Neural progenitor cell (in vitro differentiated cells): ENCODE measurements around the gene NOTCH3. TPM values are rescaled to one million over a fixed set of nuclear protein-coding genes. Genes with fewer than 3 reads are reported as not detected.

Source experiments
- DNase-seq: peaks from one replicate; pipeline ENCODE4 v3.0.0-alpha.2; 2016; ENCODE audit warnings: low spot score
- H2AFZ ChIP-seq: fragments of 200-600 bp; sonication (generic); replicated peaks from 2 replicates; pipeline ENCODE4 v1.6.1; 2016; ENCODE audit warnings: antibody characterized with exemption
- H3F3A ChIP-seq: fragments of 200-600 bp; sonication (generic); 2 replicates; pipeline ENCODE4 v1.6.1; 2016; ENCODE audit warnings: antibody characterized with exemption, low read depth
- H3K27ac ChIP-seq: fragments of 200-600 bp; sonication (generic); 2 replicates; pipeline ENCODE4 v1.5.1; 2016; ENCODE audit warnings: mild to moderate bottlenecking
- H3K27me3 ChIP-seq: fragments of 200-600 bp; sonication (generic); 2 replicates; pipeline ENCODE4 v1.6.1; 2016; ENCODE audit warnings: mild to moderate bottlenecking, moderate library complexity
- H3K36me3 ChIP-seq: fragments of 200-600 bp; sonication (generic); 2 replicates; pipeline ENCODE4 v1.5.1; 2016
- H3K4me1 ChIP-seq: fragments of 200-600 bp; sonication (generic); 2 replicates; pipeline ENCODE4 v1.6.1; 2016; ENCODE audit warnings: mixed run types
- H3K4me2 ChIP-seq: fragments of 200-600 bp; sonication (generic); 2 replicates; pipeline ENCODE4 v1.6.1; 2016
- H3K4me3 ChIP-seq: fragments of 200-600 bp; sonication (generic); 2 replicates; pipeline ENCODE4 v1.5.1; 2016
- H3K79me2 ChIP-seq: fragments of 200-600 bp; sonication (generic); 2 replicates; pipeline ENCODE4 v1.6.1; 2016; ENCODE audit warnings: low read depth
- H3K9ac ChIP-seq: fragments of 200-600 bp; sonication (generic); 2 replicates; pipeline ENCODE4 v1.6.1; 2016
- H3K9me3 ChIP-seq: fragments of 200-600 bp; sonication (generic); 2 replicates; pipeline ENCODE4 v1.5.1; 2016; ENCODE audit warnings: low read depth
- H4K20me1 ChIP-seq: fragments of 200-600 bp; sonication (generic); 2 replicates; pipeline ENCODE4 v1.6.1; 2016; ENCODE audit warnings: low read depth
- H3K27ac Mint-ChIP-seq: 3 replicates; pipeline ENCODE4 v1.8.0; 2021; ENCODE audit warnings: mixed read lengths
- H3K27me3 Mint-ChIP-seq: 2 replicates; pipeline ENCODE4 v1.8.0; 2022; ENCODE audit warnings: low read depth, mild to moderate bottlenecking, inconsistent platforms, moderate library complexity, mixed read lengths; ENCODE audit not compliant: insufficient read depth
- H3K36me3 Mint-ChIP-seq: 3 replicates; pipeline ENCODE4 v1.8.0; 2021; ENCODE audit warnings: mixed read lengths
- H3K4me1 Mint-ChIP-seq: 3 replicates; pipeline ENCODE4 v1.8.0; 2021; ENCODE audit warnings: mixed read lengths
- H3K4me3 Mint-ChIP-seq: 3 replicates; pipeline ENCODE4 v1.8.0; 2021; ENCODE audit warnings: mild to moderate bottlenecking, moderate library complexity, mixed read lengths
- H3K9me3 Mint-ChIP-seq: 3 replicates; pipeline ENCODE4 v1.8.0; 2020; ENCODE audit warnings: mixed read lengths
- EZH2 ChIP-seq: fragments of 200-600 bp; sonication (generic); IDR thresholded peaks from 2 replicates; pipeline ENCODE4 v1.6.1; 2017; ENCODE audit warnings: antibody characterized with exemption, mild to moderate bottlenecking, moderate library complexity
- EZH2phosphoT487 ChIP-seq: fragments of 200-600 bp; sonication (generic); IDR thresholded peaks from 2 replicates; pipeline ENCODE4 v1.6.1; 2017; ENCODE audit warnings: antibody characterized with exemption
- total RNA-seq: library from RNA; depleted of rRNA; stranded (reverse); fragments of >200 nt; gene quantifications from 2 replicates; pipeline ENCODE4 v1.2.3, GENCODE V29; 2015; ENCODE audit warnings: low replicate concordance
- TF ChIP-seq, protein P1 (sequence below): fragments of 200-600 bp; sonication (generic); IDR thresholded peaks from 2 replicates; pipeline ENCODE4 v1.5.1; 2017; ENCODE audit warnings: antibody characterized with exemption, mild to moderate bottlenecking

NOTCH3 gene
- total RNA-seq, 1 donor from 2014 or later = 17.1 TPM

DNA sequence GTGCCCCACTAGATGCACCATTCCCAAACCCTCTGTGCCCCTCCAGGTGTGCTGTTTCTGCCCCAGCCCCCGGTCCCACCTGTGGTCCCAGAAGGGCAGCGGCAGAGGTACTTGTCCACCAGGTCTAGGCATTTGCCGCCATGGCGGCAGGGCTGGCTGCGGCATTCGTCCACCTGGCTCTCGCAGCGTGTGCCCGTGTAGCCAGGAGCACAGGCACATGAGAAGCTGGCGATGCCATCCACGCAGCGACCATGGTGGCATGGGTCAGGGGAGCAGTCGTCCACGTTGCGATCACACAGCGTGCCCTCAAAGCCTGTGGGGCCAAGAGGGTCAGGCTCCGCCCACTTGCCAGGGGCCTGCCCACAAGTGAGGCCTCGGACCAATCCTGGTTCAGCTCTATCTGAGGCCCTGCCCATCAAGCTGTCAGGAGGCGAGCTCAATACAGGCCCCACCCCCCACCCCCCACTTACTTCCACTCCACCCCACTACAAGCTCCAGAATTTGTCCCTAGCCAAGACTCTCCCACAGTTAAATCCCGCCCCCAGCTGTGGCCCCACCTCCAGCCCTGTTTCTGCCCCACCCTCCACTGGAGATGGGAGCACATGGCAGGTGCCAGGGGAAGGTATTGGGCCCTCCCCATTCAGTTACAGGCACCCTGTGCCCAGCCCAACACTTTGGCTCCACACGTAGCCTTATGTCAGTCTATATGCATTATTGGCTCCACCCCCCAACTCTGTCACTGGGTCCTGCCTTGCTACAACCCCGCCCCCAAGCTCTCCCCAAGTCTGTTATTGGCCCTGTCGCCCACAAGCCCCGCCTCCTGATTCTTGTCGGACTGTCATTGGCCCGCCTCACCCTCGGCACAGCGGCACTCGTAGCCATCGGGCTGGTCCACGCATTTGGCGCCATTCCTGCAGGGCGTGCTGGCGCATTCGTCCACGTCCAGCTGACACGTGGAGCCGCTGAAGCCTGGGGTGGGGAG is 13.5 kb downstream of the NOTCH3 start:
- Histone ChIP-seq H3K4me2 (no peak overlapping the region), H3K27me3 (no peaks in the 10 kb centered on the region), H3K36me3 (no peaks in the 10 kb centered on the region), H3K9me3 (no peaks in the 10 kb centered on the region), H2AFZ (no peak overlapping the region), H3K4me3 (no peak overlapping the region), H3F3A (peaks cover 6% of the 10 kb centered on the region), H3K4me1 (no peaks in the 10 kb centered on the region), H3K79me2 (peaks cover 7% of the 10 kb centered on the region), H3K27ac (no peak overlapping the region), H4K20me1 (peaks cover 22% of the 10 kb centered on the region), H3K9ac (no peak overlapping the region)
- no peak overlapping the region for H3K27ac Mint-ChIP-seq
- no peaks in the 10 kb centered on the region for H3K9me3 Mint-ChIP-seq
- peaks cover 3% of the 10 kb centered on the region for H3K4me1 Mint-ChIP-seq
- peaks cover 2% of the 10 kb centered on the region for H3K27me3 Mint-ChIP-seq
- peaks cover 35% of the 10 kb centered on the region for H3K36me3 Mint-ChIP-seq
- DNase-seq = no peak
- no peak overlapping the region for H3K4me3 Mint-ChIP-seq
- TF ChIP-seq EZH2 = no peak
- no peak for TF ChIP-seq EZH2phosphoT487
- TF ChIP-seq, protein P1, sequence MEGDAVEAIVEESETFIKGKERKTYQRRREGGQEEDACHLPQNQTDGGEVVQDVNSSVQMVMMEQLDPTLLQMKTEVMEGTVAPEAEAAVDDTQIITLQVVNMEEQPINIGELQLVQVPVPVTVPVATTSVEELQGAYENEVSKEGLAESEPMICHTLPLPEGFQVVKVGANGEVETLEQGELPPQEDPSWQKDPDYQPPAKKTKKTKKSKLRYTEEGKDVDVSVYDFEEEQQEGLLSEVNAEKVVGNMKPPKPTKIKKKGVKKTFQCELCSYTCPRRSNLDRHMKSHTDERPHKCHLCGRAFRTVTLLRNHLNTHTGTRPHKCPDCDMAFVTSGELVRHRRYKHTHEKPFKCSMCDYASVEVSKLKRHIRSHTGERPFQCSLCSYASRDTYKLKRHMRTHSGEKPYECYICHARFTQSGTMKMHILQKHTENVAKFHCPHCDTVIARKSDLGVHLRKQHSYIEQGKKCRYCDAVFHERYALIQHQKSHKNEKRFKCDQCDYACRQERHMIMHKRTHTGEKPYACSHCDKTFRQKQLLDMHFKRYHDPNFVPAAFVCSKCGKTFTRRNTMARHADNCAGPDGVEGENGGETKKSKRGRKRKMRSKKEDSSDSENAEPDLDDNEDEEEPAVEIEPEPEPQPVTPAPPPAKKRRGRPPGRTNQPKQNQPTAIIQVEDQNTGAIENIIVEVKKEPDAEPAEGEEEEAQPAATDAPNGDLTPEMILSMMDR = no peak

DNA sequence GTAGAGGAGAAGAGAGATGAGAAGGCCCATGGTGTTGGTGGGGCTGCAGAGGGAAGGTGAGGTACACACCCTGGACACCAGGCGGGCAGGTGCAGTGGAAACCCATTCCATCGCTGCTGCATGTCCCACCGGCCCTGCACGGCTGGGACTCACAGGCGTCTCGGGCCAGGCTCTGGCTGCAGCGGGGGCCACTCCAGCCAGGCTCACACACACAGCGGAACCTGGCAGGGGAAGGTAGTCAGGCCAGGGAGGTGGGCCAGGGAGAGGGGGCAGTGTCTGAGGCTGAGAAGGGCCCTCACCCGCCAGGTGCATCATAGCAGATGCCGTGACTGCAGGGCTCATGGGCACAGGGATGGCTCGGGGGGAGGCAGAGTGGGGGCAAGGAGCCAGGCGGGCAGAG is 15.6 kb downstream of the NOTCH3 start:
- no peak for DNase-seq
- Mint-ChIP-seq H3K4me1 (peaks cover 6% of the 10 kb centered on the region), H3K9me3 (no peaks in the 10 kb centered on the region), H3K36me3 (peaks cover 33% of the 10 kb centered on the region), H3K27me3 (peaks cover 3% of the 10 kb centered on the region), H3K27ac (no peak overlapping the region), H3K4me3 (no peak overlapping the region)
- Histone ChIP-seq H4K20me1 (peaks cover 29% of the 10 kb centered on the region), H2AFZ (no peak overlapping the region), H3K9me3 (no peaks in the 10 kb centered on the region), H3K4me1 (no peaks in the 10 kb centered on the region), H3F3A (peaks cover 15% of the 10 kb centered on the region), H3K27ac (no peak overlapping the region), H3K79me2 (no peaks in the 10 kb centered on the region), H3K36me3 (peaks cover 3% of the 10 kb centered on the region), H3K9ac (no peak overlapping the region), H3K4me3 (no peak overlapping the region), H3K27me3 (no peaks in the 10 kb centered on the region), H3K4me2 (no peak overlapping the region)
- TF ChIP-seq EZH2 (no peak), EZH2phosphoT487 (no peak)
- TF ChIP-seq, protein P1 = no peak

DNA sequence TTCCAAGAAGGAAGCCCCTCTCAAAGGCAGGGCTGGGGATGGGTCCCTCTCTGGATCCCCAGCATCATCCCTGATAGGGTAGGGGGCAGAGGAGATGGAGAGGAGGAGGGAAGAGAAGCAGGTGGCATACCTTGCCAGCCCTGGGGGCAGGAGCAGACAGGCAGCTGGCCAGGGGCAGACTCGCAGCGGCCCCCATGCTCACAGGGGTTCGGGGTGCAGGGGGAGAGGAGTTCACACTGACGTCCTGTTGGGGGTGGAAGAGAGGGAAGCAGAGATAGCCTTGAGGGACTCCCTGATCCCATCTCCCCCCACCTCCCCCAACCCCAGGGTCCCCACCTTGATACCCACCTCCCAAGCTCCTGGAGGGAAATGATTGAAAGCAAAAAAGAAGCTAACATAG is 16.0 kb downstream of the NOTCH3 start:
- no peaks in the 10 kb centered on the region for H3K9me3 Mint-ChIP-seq

More for the DNA sequence above, 16.0 kb downstream of the NOTCH3 start:
- TF ChIP-seq EZH2phosphoT487 = no peak
- TF ChIP-seq, protein P1 = no peak
- TF ChIP-seq EZH2 = no peak
- peaks cover 33% of the 10 kb centered on the region for H4K20me1 ChIP-seq
- H3K9me3 ChIP-seq = no peaks in the 10 kb centered on the region
- H3K36me3 Mint-ChIP-seq = peaks cover 34% of the 10 kb centered on the region
- H3K4me1 Mint-ChIP-seq = peaks cover 6% of the 10 kb centered on the region
- no peaks in the 10 kb centered on the region for H3K4me1 ChIP-seq
- peaks cover 3% of the 10 kb centered on the region for H3K27me3 Mint-ChIP-seq
- H3K79me2 ChIP-seq = no peaks in the 10 kb centered on the region
- H3K27me3 ChIP-seq = no peaks in the 10 kb centered on the region
- DNase-seq = no peak
- no peak overlapping the region for H3K4me2 ChIP-seq
- H3K9ac ChIP-seq = no peak overlapping the region
- no peak overlapping the region for H2AFZ ChIP-seq
- no peak overlapping the region for H3K4me3 ChIP-seq
- no peak overlapping the region for H3K4me3 Mint-ChIP-seq
- peaks cover 18% of the 10 kb centered on the region for H3F3A ChIP-seq
- no peak overlapping the region for H3K27ac ChIP-seq
- H3K36me3 ChIP-seq = peaks cover 3% of the 10 kb centered on the region
- no peak overlapping the region for H3K27ac Mint-ChIP-seq
